ENCODE results near the gene SLC2A1. TPM values are rescaled to one million over a fixed set of nuclear protein-coding genes. Genes with fewer than 3 reads are reported as not detected.
A peak's percentile ranks its signal among the peaks of the same experiment; 100 is the strongest.

Gene SLC2A1
- total and polyA plus RNA-seq, 10 donors: 18.3 to 142 (median 32.4) TPM

- DNase-seq: peak; percentile 71
- WGBS, 5 donors: 78 to 91% (median 83%) methylated on average over 13 to 14 of the region's 14 CpGs
- H3K4me1 ChIP-seq: peaks cover 67 to 100% (median 89%) of the 10 kb centered on the region in 6 donors
- peak in 1 of 3 donors; percentile 19 for TF ChIP-seq POLR2AphosphoS5 (IDR thresholded peaks at IDR 0.05)
- no peak for TF ChIP-seq POLR2A (IDR thresholded peaks at IDR 0.05)
- intact Hi-C loops (cut with DNase I; ENCODE audit: low total_unique reads): no loop called here
- peak overlapping the region in 7 of 8 donors; percentile 81 to 97 (median 91) for H3K27ac ChIP-seq
- peaks cover 0 to 56% (median 10%) of the 10 kb centered on the region in 6 donors for H3K36me3 ChIP-seq
- H3K4me3 ChIP-seq: peak overlapping the region in 1 of 8 donors; percentile 36
- H3K27me3 ChIP-seq (replicated peaks in 1 of 7): no peaks in the 10 kb centered on the region
- no peaks in the 10 kb centered on the region for H3K9me3 ChIP-seq
Measured at GRCh38 chr1:42938645-42939615, 19.7 kb downstream of the SLC2A1 start.

GRCh38 chr1:42937836-42938644, 20.6 kb downstream of the SLC2A1 start:
- WGBS, 5 donors: 75 to 92% (median 82%) methylated on average over 6 of the region's 6 CpGs
- no peaks in the 10 kb centered on the region for H3K27me3 ChIP-seq (replicated peaks in 1 of 7)
- intact Hi-C loops (cut with DNase I; ENCODE audit: low total_unique reads): no loop called here
- TF ChIP-seq POLR2A (IDR thresholded peaks at IDR 0.05) (no peak), CTCF (IDR thresholded peaks at IDR 0.05 in 8 of 11, conservative IDR thresholded peaks at IDR 0.05 in 3 of 11) (no peak), POLR2AphosphoS5 (IDR thresholded peaks at IDR 0.05) (no peak)
- peak overlapping the region in 1 of 8 donors; percentile 36 for H3K4me3 ChIP-seq
- H3K36me3 ChIP-seq: peaks cover 0 to 59% (median 9%) of the 10 kb centered on the region in 6 donors
- H3K4me1 ChIP-seq: peaks cover 68 to 100% (median 89%) of the 10 kb centered on the region in 6 donors
- no peaks in the 10 kb centered on the region for H3K9me3 ChIP-seq
- peak overlapping the region; percentile 67 to 97 (median 90) for H3K27ac ChIP-seq
- peak; percentile 76 for DNase-seq

GRCh38 chr1:42937141-42937696, 21.4 kb downstream of the SLC2A1 start:
- H3K36me3 ChIP-seq: peaks cover 0 to 53% (median 3%) of the 10 kb centered on the region in 6 donors

More at GRCh38 chr1:42937141-42937696, 21.4 kb downstream of the SLC2A1 start:
- TF ChIP-seq POLR2AphosphoS5 (IDR thresholded peaks at IDR 0.05) (peak in 1 of 3 donors; percentile 75), CTCF (IDR thresholded peaks at IDR 0.05 in 8 of 11, conservative IDR thresholded peaks at IDR 0.05 in 3 of 11) (peak in 3 of 11 experiments; percentile 10 to 35 (median 33)), POLR2A (IDR thresholded peaks at IDR 0.05) (no peak)
- WGBS, 5 donors: 69 to 88% (median 75%) methylated on average over 6 of the region's 6 CpGs
- peak overlapping the region in 1 of 8 donors; percentile 36 for H3K4me3 ChIP-seq
- peak overlapping the region; percentile 67 to 97 (median 90) for H3K27ac ChIP-seq
- H3K9me3 ChIP-seq: no peaks in the 10 kb centered on the region
- intact Hi-C loops (cut with DNase I; ENCODE audit: low total_unique reads): no loop called here
- peak; percentile 77 for DNase-seq
- no peaks in the 10 kb centered on the region for H3K27me3 ChIP-seq (replicated peaks in 1 of 7)
- H3K4me1 ChIP-seq: peaks cover 60 to 100% (median 90%) of the 10 kb centered on the region in 6 donors
